Caco-2 (cell line): Measurements from ENCODE around the gene C19orf73. TPM values are rescaled to one million over a fixed set of nuclear protein-coding genes. Genes with fewer than 3 reads are reported as not detected.

Source experiments
- BruUV-seq: library from RNA; stranded (reverse); fragments of 400-500 nt; replicated peaks from 2 replicates; lab custom pipeline; 2021; lab: Mats Ljungman, UMichigan
- CTCF ChIA-PET: fragments of 300-600 bp; sonication (Branson Sonifier 250); formaldehyde crosslinking; loops from one replicate; lab custom pipeline; 2022; ENCODE audit warnings: antibody characterized with exemption; lab: Charles Lee
- POLR2A ChIA-PET: fragments of 300-600 bp; sonication (Branson Sonifier 250); formaldehyde crosslinking; loops from one replicate; lab custom pipeline; 2022; ENCODE audit warnings: antibody characterized with exemption; lab: Charles Lee
- DNase-seq, 2 experiments: peaks; one replicate each; pipeline versions ENCODE4 v3.0.0 to v3.0.0-alpha.2; 2020 to 2022
- H3K27me3 ChIP-seq: replicated peaks from 2 replicates; pipeline ENCODE4 v1.6.0; 2011; ENCODE audit warnings: low read length; ENCODE audit not compliant: control insufficient read depth, insufficient read depth
- H3K36me3 ChIP-seq: 2 replicates; pipeline ENCODE4 v1.5.1; 2011; ENCODE audit warnings: low read length; ENCODE audit not compliant: control insufficient read depth, insufficient read depth
- H3K4me1 ChIP-seq: fragments of 250-450 bp; sonication (Bioruptor Pico); 2 replicates; pipeline ENCODE4 v1.5.1; 2020; ENCODE audit warnings: mild to moderate bottlenecking
- H3K4me3 ChIP-seq: 2 replicates; pipeline ENCODE4 v1.5.1; 2011; ENCODE audit warnings: low read depth, mild to moderate bottlenecking, control low read depth, low read length
- H3K9me3 ChIP-seq: fragments of 250-450 bp; sonication (Bioruptor Pico); 2 replicates; pipeline ENCODE4 v1.5.1; 2020; ENCODE audit warnings: mild to moderate bottlenecking, moderate library complexity
- H3K27ac Mint-ChIP-seq: one replicate; pipeline ENCODE4 v1.8.0; 2022; ENCODE audit warnings: mixed read lengths; ENCODE audit not compliant: unreplicated experiment
- H3K27me3 Mint-ChIP-seq: one replicate; pipeline ENCODE4 v1.8.0; 2022; ENCODE audit warnings: mixed read lengths; ENCODE audit not compliant: insufficient read depth, unreplicated experiment
- H3K36me3 Mint-ChIP-seq: one replicate; pipeline ENCODE4 v1.8.0; 2022; ENCODE audit warnings: mild to moderate bottlenecking, mixed read lengths; ENCODE audit not compliant: insufficient read depth, unreplicated experiment
- H3K4me1 Mint-ChIP-seq: one replicate; pipeline ENCODE4 v1.8.0; 2022; ENCODE audit warnings: low read depth, mixed read lengths; ENCODE audit not compliant: unreplicated experiment
- H3K4me3 Mint-ChIP-seq: one replicate; pipeline ENCODE4 v1.8.0; 2022; ENCODE audit warnings: mild to moderate bottlenecking, moderate library complexity, mixed read lengths; ENCODE audit not compliant: unreplicated experiment
- H3K9me3 Mint-ChIP-seq: one replicate; pipeline ENCODE4 v1.8.0; 2022; ENCODE audit warnings: mixed read lengths; ENCODE audit not compliant: unreplicated experiment
- CTCF ChIP-seq, 2 experiments: fragments of 200-600 bp in 1 of 2; IDR thresholded peaks; 1 replicate in 1 of 2; 2 replicates in 1 of 2; pipeline versions ENCODE4 v1.5.1 to v1.8.0; 2011 to 2022; ENCODE audit warnings: antibody characterized with exemption in 1 of 2, control low read depth in 1 of 2, inconsistent platforms in 1 of 2, low read depth in 1 of 2, low read length in 1 of 2, mild to moderate bottlenecking in 1 of 2, moderate library complexity in 1 of 2; ENCODE audit not compliant: insufficient read depth in 1 of 2, severe bottlenecking in 1 of 2, unreplicated experiment in 1 of 2
- intact Hi-C: fragments of 100-400 bp; cut with micrococcal nuclease; formaldehyde crosslinking; loops from one replicate; pipeline ENCODE4 v1.10.0; 2022; ENCODE audit not compliant: unreplicated experiment
- total RNA-seq: library from RNA; stranded (reverse); gene quantifications from 2 replicates; pipeline ENCODE4 v1.2.3, GENCODE V29; 2022

Gene C19orf73
- total RNA-seq, 1 experiment from 2014 or later: 1.7 TPM

- ChIA-PET POLR2A (interaction anchor here (0.5 to 1.9 kb wide), 6 partner anchors 12 to 339 kb away, joined by 3 to 13 read pairs (median 4); partner anchors contain the start of genes ALDH16A1 and RUVBL2), CTCF (interaction anchor here (0.6 to 3.0 kb wide), 18 partner anchors 9 to 1677 kb away, joined by 3 to 54 read pairs (median 5); partner anchors contain the start of genes BAX, CGB7, GYS1 and RUVBL2)
- no peaks in the 10 kb centered on the region for H3K27me3 Mint-ChIP-seq
- peaks cover 27% of the 10 kb centered on the region for H3K36me3 Mint-ChIP-seq
- peak; percentile 73 to 92 for DNase-seq
- TF ChIP-seq CTCF (IDR thresholded peaks at IDR 0.05; ENCODE audit: insufficient read depth in 1 of 2, low read depth in 1 of 2, low read length in 1 of 2, severe bottlenecking in 1 of 2, unreplicated experiment in 1 of 2): peak; percentile 42 to 62
- H3K36me3 ChIP-seq: no peaks in the 10 kb centered on the region
- intact Hi-C loops: no loop called here
- H3K9me3 Mint-ChIP-seq: no peaks in the 10 kb centered on the region
- H3K4me1 ChIP-seq: peaks cover 18% of the 10 kb centered on the region
- peak within 1 kb of the TSS; percentile 64 for H3K27ac Mint-ChIP-seq
- BruUV-seq: no TSS peak
- peak within 1 kb of the TSS; percentile 92 for H3K4me3 ChIP-seq
- H3K4me1 Mint-ChIP-seq: peaks cover 32% of the 10 kb centered on the region
- no peaks in the 10 kb centered on the region for H3K9me3 ChIP-seq
- H3K4me3 Mint-ChIP-seq: peak within 1 kb of the TSS; percentile 95
- no peaks in the 10 kb centered on the region for H3K27me3 ChIP-seq
Measured at GRCh38 chr19:49113762-49114629, 4.9 kb downstream of the C19orf73 start, which contains the start of gene LIN7B. TSS of gene LIN7B (plus strand) at chr19:49114370. CDS start at chr19:49114405, 35 bp downstream.

- intact Hi-C loops: no loop called here
- H3K4me3 ChIP-seq: no peak overlapping the region
- Mint-ChIP-seq H3K4me3 (no peak overlapping the region), H3K27ac (no peak overlapping the region), H3K9me3 (no peaks in the 10 kb centered on the region), H3K4me1 (peaks cover 20% of the 10 kb centered on the region), H3K27me3 (no peaks in the 10 kb centered on the region), H3K36me3 (peaks cover 40% of the 10 kb centered on the region)
- H3K27me3 ChIP-seq: no peaks in the 10 kb centered on the region
- no peaks in the 10 kb centered on the region for H3K9me3 ChIP-seq
- DNase-seq: no peak
- CTCF ChIA-PET: interaction anchor here (0.6 to 0.8 kb wide), 4 partner anchors 14 to 653 kb away, joined by 3 to 9 read pairs (median 4); no protein-coding TSS in a partner anchor
- 0 out of 2 replicates have a peak, but pooled peaks cover 4% of the 10 kb centered on the region for H3K4me1 ChIP-seq
- TF ChIP-seq CTCF (IDR thresholded peaks at IDR 0.05; ENCODE audit: insufficient read depth in 1 of 2, low read depth in 1 of 2, low read length in 1 of 2, severe bottlenecking in 1 of 2, unreplicated experiment in 1 of 2): no peak
- peaks cover 1% of the 10 kb centered on the region; the same call in 1 of the 2 replicates for H3K36me3 ChIP-seq
- no TSS peak for BruUV-seq
- POLR2A ChIA-PET: interaction anchor here (0.5 to 0.6 kb wide), 2 partner anchors 37 to 1094 kb away, joined by 4 to 5 read pairs; no protein-coding TSS in a partner anchor
Measured at GRCh38 chr19:49111218-49111998, 7.5 kb downstream of the C19orf73 start.
